Measurements from ENCODE around the gene CCL19.

GRCh38 chr9:34734720-34735119, 43.6 kb upstream of the CCL19 start:
- TF ChIP-seq CTCF (IDR thresholded peaks at IDR 0.05) (no peak), POLR2A (IDR thresholded peaks at IDR 0.05) (no peak), EP300 (IDR thresholded peaks at IDR 0.05; ENCODE audit: low read depth) (no peak)

All from transverse colon (tissue), 3 donors.